ENCODE measurements around the gene ATG101.

ATG101 gene

GRCh38 chr12:52069327-52070184 is at the start of gene ATG101:
Gene ATG101 (plus strand): TSS chr12:52069978. CDS start chr12:52073651, 3,673 bp downstream.
- peak; percentile 94 for DNase-seq (ENCODE audit: extremely low spot score, insufficient read length, low read depth)
- peak; percentile 97 for FAIRE-seq

- DNase-seq (ENCODE audit: extremely low spot score, insufficient read length, low read depth) (no peak), FAIRE-seq (peak; percentile 55)
These were observed 49.0 kb upstream of the ATG101 start for GRCh38 chr12:52020539-52021336.

- FAIRE-seq, result no peak
- no peak for DNase-seq (ENCODE audit: extremely low spot score, insufficient read length, low read depth)
These were observed 47.0 kb upstream of the ATG101 start for GRCh38 chr12:52022841-52023181.

DNA sequence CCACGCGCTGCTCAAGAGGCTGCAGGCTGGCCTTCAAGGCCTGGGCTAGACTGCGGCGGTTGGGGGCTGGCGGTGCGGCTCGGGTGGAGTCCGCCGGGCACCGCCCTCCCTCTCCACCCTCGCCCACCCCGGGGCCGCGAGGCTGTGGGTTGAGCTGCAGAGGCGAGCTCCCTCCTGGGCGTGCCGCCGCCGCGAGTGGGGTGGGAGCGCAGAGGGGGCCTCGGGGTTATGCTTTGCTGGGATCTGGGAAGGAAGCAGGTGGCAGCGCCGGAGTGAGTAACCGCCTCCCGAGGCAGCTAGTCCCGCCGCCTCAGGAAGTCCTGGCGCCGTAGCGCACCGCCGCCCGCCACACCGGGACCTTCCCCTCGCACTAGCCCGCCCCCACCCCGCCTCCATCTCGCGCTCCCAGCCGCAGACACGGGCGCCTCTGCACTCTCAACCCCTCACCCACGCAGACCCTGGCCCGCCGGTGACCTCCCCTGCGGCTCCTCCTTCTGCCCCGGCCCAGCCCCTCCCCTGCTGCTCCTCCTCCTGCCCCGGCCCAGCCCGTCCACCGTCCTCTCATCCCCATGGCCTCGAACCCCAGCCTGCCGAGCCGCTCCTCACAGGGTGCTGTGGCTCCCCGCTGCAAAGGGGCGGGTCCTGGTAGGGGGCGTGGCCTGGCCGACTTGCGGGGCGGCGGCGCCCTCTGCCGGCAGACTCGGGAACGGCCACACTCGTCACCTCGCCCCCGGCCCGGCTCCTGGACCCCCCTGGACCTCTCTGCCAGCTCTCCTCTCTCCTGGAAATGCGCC is 46.4 kb upstream of the ATG101 start:
- DNase-seq (ENCODE audit: extremely low spot score, insufficient read length, low read depth), result peak; percentile 90
- FAIRE-seq, result peak; percentile 63

GRCh38 chr12:52023976-52024688 is 45.6 kb upstream of the ATG101 start:
- FAIRE-seq (no peak), DNase-seq (ENCODE audit: extremely low spot score, insufficient read length, low read depth) (no peak)

DNA sequence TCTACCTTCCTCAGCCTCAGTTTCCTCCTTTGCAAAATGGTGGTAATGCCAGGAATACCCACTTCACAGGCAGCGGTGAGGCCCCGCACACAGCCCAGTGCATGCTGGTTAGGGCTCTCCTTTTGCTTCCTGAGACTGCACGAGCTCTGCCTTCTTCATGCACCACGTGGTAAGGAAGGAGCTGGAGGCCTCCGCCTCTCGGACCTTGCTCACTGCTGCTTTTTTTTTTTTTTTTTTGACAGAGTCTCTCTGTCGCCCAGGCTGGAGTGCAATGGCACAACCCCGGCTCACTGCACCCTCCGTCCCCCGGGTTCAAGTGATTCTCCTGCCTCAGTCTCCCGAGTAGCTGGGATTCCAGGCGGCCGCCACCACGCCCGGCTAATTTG is 44.9 kb upstream of the ATG101 start:
- DNase-seq (ENCODE audit: extremely low spot score, insufficient read length, low read depth) (no peak), FAIRE-seq (no peak)

DNA sequence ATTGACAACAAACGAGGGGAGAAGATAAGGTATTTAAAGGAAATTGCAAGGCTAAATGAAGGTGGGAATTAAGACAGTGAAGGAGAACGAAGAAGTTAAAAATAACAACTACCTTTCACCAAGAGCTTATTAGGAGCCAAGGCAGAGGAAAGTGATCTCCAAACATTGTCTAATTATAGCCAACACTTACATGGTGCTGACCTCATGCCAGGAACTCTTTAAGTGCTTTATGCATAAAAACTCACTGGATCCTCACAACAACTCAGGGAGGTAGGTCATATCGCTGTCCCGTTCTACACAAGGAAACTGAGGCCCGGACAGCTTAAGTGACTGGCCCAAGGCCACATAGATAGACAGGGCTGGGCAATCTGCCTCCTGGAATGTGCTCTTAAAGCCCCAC is 43.5 kb upstream of the ATG101 start:
- no peak for FAIRE-seq
- DNase-seq (ENCODE audit: extremely low spot score, insufficient read length, low read depth), result no peak

DNA sequence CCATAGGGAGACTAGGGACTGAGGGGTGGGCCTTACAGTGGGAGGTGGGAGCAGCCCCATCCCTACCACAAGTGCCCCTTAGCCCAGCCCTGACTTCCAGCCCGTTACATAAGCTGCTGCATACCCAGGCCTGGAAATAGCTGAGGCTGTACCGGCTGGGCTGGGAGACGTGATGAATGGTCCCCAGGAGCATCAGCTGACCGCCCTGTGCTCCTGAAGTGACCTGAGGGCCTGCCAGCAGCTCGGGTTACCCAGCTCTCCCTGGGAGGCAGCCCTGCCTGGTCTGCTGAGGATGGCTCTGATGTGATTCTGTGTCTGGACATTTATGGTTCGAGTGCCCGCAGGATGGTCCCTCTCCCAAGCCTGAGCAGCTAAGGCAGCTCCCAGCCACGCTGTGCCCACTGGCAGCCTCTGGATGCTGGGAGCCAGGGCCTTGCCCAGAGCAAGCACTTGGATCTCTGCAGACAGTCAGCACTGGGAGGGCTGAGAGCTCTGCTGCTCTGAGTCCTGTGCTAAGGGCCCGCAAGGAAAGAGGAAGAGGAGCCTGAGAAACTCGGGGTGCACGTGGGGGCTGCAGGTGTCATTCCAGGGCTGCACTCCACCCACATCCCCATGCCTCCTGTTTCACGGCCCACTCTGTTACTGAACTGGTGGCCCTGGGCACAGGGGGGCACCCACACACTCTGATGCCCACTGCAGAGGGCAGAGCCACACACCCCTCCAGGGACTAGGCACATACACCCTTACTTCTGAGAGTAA is 42.5 kb upstream of the ATG101 start:
- FAIRE-seq, result no peak
- DNase-seq (ENCODE audit: extremely low spot score, insufficient read length, low read depth), result no peak

DNA sequence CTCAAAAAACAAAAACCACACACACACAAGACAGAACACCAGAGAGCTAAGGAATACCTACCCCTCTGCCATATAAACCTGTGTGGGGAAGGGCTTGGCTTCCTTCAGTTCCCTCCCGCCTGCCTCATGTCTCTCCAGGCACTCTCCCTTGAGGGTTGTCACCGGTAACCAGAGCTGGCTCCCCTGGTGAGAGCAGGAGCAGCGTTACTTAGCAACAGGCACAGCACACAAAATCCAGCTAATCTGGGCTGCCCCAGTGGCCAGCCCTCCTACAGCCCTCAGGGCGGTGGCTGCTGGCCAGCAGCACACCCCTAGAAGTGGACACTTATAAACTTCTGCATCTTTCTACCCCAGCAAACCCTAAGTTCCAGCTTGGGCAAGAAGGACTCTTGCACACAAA is 40.1 kb upstream of the ATG101 start:
- no peak for DNase-seq (ENCODE audit: extremely low spot score, insufficient read length, low read depth)
- FAIRE-seq, result no peak

DNA sequence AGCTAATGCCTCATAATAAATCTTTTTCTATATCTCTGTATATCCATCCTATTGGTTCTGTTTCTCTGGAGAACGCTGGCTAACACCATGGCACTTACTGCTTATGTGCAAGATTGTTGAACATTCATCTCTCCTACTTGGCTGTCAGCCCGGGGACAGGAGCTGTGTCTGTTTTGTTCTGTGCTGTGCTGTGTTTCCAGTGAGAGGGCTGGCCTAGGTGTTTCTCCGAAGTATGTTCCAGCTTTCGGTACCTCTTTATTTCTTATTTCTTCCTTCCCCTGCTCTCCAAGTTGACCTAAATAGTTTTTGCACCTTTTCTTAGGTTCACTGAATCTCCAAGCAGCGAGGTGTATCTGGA is 37.4 kb upstream of the ATG101 start:
- DNase-seq (ENCODE audit: extremely low spot score, insufficient read length, low read depth), result no peak
- no peak for FAIRE-seq

GRCh38 chr12:52032804-52033445 is 36.9 kb upstream of the ATG101 start:
- peak; percentile 94 for FAIRE-seq
- peak; percentile 93 for DNase-seq (ENCODE audit: extremely low spot score, insufficient read length, low read depth)

DNA sequence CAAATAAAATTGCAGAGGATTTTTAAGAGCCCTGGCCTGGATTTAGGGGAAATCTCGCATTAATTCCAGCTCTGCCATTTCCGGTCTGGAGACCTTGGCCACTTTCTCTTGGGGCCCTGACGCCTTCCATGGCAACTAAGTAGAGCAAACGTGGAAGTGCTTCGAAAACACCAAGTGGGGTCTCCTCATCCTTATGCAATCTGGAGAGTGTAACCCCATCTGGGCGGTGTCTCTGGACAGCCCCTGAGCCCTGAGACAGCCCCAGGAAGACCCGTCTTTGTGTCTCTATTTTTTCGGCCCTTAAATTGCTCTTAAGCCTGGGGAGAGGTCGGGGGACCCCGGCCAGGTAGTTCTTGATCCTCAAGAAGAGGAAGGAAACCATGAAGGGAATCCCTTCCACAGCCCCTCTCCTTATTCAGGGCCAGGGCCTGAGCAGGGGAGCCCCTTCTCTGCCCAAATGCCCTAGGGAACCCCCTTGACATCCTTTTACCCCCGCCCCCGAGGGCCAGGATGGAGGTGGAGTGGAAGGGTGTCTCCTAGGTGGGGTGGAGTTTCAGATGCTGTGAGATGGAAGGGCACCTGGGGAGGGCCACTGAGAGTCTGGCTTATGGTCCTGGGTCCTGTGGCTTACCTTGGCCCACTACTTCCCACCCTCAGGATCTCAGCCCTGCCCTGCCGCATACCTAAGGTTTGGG is 36.2 kb upstream of the ATG101 start:
- DNase-seq (ENCODE audit: extremely low spot score, insufficient read length, low read depth) (no peak), FAIRE-seq (no peak)

GRCh38 chr12:52035190-52035589 is 34.6 kb upstream of the ATG101 start:
- no peak for FAIRE-seq

GRCh38 chr12:52035926-52036325 is 33.9 kb upstream of the ATG101 start:
- DNase-seq (ENCODE audit: extremely low spot score, insufficient read length, low read depth), result no peak
- FAIRE-seq, result no peak

More at GRCh38 chr12:52035190-52035589, 34.6 kb upstream of the ATG101 start:
- DNase-seq (ENCODE audit: extremely low spot score, insufficient read length, low read depth), result no peak

- peak; percentile 60 for FAIRE-seq
These were observed 33.1 kb upstream of the ATG101 start for GRCh38 chr12:52036587-52037171.

GRCh38 chr12:52037248-52037861 is 32.4 kb upstream of the ATG101 start:
- DNase-seq (ENCODE audit: extremely low spot score, insufficient read length, low read depth), result no peak
- FAIRE-seq, result no peak

More at GRCh38 chr12:52036587-52037171, 33.1 kb upstream of the ATG101 start:
- peak; percentile 51 for DNase-seq (ENCODE audit: extremely low spot score, insufficient read length, low read depth)

- DNase-seq (ENCODE audit: extremely low spot score, insufficient read length, low read depth) (no peak), FAIRE-seq (no peak)
These were observed 31.3 kb upstream of the ATG101 start for GRCh38 chr12:52038447-52038846.

All from GM18507 (cell line).